Measurements from ENCODE around the gene GPRASP2.

- TF ChIP-seq POLR2AphosphoS5 (IDR thresholded peaks at IDR 0.05; ENCODE audit: low read depth, low read length), result no peak
- TF ChIP-seq POLR2A (IDR thresholded peaks at IDR 0.05; ENCODE audit: low read depth, low read length), result no peak
These were observed 404 bp upstream of the GPRASP2 start for GRCh38 chrX:102711872-102712215.
